ENCODE results near the gene PCK1. TPM values are rescaled to one million over a fixed set of nuclear protein-coding genes. Genes with fewer than 3 reads are reported as not detected.
A peak's percentile ranks its signal among the peaks of the same experiment; 100 is the strongest.

The PCK1 gene
- total and polyA plus RNA-seq, 2 donors from 2014 or later: 29.7 to 551 TPM

DNA sequence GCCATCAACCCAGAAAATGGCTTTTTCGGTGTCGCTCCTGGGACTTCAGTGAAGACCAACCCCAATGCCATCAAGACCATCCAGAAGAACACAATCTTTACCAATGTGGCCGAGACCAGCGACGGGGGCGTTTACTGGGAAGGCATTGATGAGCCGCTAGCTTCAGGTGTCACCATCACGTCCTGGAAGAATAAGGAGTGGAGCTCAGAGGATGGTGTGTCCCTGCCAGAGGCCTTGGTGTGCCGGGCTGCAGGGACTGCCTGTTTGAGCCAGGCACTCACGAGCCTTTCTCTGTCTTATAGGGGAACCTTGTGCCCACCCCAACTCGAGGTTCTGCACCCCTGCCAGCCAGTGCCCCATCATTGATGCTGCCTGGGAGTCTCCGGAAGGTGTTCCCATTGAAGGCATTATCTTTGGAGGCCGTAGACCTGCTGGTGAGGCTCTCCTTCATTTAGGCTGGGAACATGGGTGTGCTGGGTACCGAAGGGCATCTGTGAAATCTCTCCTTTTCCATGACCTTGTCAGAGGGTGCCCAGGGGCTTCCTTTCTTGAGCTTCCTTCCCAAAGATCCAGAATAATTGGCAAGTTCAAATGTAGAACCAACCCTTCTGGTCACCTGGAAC is 3.4 kb downstream of the PCK1 start:
- Histone ChIP-seq H3K9me3 (ENCODE audit: control insufficient read depth in 2 of 3, insufficient read depth in 1 of 3, low read length in 3 of 3) (no peaks in the 10 kb centered on the region), H3K9ac (ENCODE audit: low read length in 3 of 3) (peak overlapping the region in 2 of 3 donors; percentile 26 to 90), H3K4me1 (ENCODE audit: control insufficient read depth in 2 of 3, insufficient read depth in 2 of 3, low read depth in 1 of 3, low read length in 3 of 3) (peaks cover 3 to 8% (median 5%) of the 10 kb centered on the region in 3 donors), H3K4me3 (ENCODE audit: low read length in 3 of 3) (peak overlapping the region in 2 of 3 donors; percentile 76 to 78), H3K36me3 (ENCODE audit: control insufficient read depth in 2 of 3, insufficient read depth in 3 of 3, low read length in 3 of 3) (peaks cover 0 to 52% (median 31%) of the 10 kb centered on the region in 3 donors), H3K27me3 (ENCODE audit: control insufficient read depth, insufficient read depth, low read length) (no peaks in the 10 kb centered on the region), H3K27ac (ENCODE audit: low read depth in 2 of 2, low read length in 2 of 2) (peak overlapping the region; percentile 80 to 84)
- TF ChIP-seq, protein P1, sequence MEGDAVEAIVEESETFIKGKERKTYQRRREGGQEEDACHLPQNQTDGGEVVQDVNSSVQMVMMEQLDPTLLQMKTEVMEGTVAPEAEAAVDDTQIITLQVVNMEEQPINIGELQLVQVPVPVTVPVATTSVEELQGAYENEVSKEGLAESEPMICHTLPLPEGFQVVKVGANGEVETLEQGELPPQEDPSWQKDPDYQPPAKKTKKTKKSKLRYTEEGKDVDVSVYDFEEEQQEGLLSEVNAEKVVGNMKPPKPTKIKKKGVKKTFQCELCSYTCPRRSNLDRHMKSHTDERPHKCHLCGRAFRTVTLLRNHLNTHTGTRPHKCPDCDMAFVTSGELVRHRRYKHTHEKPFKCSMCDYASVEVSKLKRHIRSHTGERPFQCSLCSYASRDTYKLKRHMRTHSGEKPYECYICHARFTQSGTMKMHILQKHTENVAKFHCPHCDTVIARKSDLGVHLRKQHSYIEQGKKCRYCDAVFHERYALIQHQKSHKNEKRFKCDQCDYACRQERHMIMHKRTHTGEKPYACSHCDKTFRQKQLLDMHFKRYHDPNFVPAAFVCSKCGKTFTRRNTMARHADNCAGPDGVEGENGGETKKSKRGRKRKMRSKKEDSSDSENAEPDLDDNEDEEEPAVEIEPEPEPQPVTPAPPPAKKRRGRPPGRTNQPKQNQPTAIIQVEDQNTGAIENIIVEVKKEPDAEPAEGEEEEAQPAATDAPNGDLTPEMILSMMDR (IDR thresholded peaks at IDR 0.05; ENCODE audit: borderline replicate concordance, extremely low read depth, insufficient read depth): no peak
- no peak for FAIRE-seq
- intact Hi-C loops (cut with DNase I): no loop called here
- DNase-seq: no peak

- no peaks in the 10 kb centered on the region for H3K9me3 ChIP-seq (ENCODE audit: control insufficient read depth in 2 of 3, insufficient read depth in 1 of 3, low read length in 3 of 3)
- H3K4me1 ChIP-seq (ENCODE audit: control insufficient read depth in 2 of 3, insufficient read depth in 2 of 3, low read depth in 1 of 3, low read length in 3 of 3): peaks cover 3 to 6% (median 6%) of the 10 kb centered on the region in 3 donors
- H3K9ac ChIP-seq (ENCODE audit: low read length in 3 of 3): peak overlapping the region in 1 of 3 donors; percentile 90
- peaks cover 0 to 52% (median 31%) of the 10 kb centered on the region in 3 donors for H3K36me3 ChIP-seq (ENCODE audit: control insufficient read depth in 2 of 3, insufficient read depth in 3 of 3, low read length in 3 of 3)
- H3K27ac ChIP-seq (ENCODE audit: low read depth in 2 of 2, low read length in 2 of 2): peak overlapping the region; percentile 80 to 84
- H3K27me3 ChIP-seq (ENCODE audit: control insufficient read depth, insufficient read depth, low read length): no peaks in the 10 kb centered on the region
- DNase-seq (no peak), FAIRE-seq (no peak)
- TF ChIP-seq, protein P1 (IDR thresholded peaks at IDR 0.05; ENCODE audit: borderline replicate concordance, extremely low read depth, insufficient read depth): no peak
- intact Hi-C loops (cut with DNase I): no loop called here
- H3K4me3 ChIP-seq (ENCODE audit: low read length in 3 of 3): peak overlapping the region in 2 of 3 donors; percentile 76 to 78
Measured at GRCh38 chr20:57564951-57565642, 4.2 kb downstream of the PCK1 start.

DNA sequence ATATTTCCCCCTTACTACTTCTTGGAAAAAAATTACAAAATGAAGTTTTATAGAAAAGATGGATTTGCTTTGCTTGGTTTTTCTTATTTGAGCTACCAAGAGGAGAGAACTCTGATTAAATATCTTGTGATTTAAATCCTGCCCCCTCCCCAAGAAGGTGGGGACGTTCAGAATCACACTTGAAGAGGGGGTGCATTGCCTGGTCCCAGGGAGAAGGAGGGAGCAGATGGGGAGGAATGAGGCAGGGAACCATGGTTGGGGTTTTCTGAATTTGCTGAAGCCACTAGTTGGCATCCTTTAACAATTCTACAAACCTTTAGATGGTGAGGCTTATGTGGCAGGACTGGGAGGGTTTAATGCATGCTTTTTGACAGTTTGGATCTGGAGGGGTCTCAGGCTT is 5.5 kb downstream of the PCK1 start:
- TF ChIP-seq, protein P1 (IDR thresholded peaks at IDR 0.05; ENCODE audit: borderline replicate concordance, extremely low read depth, insufficient read depth): no peak
- no peaks in the 10 kb centered on the region for H3K27me3 ChIP-seq (ENCODE audit: control insufficient read depth, insufficient read depth, low read length)
- no peak for DNase-seq
- H3K9me3 ChIP-seq (ENCODE audit: control insufficient read depth in 2 of 3, insufficient read depth in 1 of 3, low read length in 3 of 3): no peaks in the 10 kb centered on the region
- intact Hi-C loops (cut with DNase I): no loop called here
- FAIRE-seq: no peak
- H3K36me3 ChIP-seq (ENCODE audit: control insufficient read depth in 2 of 3, insufficient read depth in 3 of 3, low read length in 3 of 3): peaks cover 0 to 48% (median 31%) of the 10 kb centered on the region in 3 donors
- H3K4me3 ChIP-seq (ENCODE audit: low read length in 3 of 3): peak overlapping the region in 2 of 3 donors; percentile 76 to 78
- peak overlapping the region in 1 of 3 donors; percentile 44 for H3K9ac ChIP-seq (ENCODE audit: low read length in 3 of 3)
- peak overlapping the region; percentile 65 to 71 for H3K27ac ChIP-seq (ENCODE audit: low read depth in 2 of 2, low read length in 2 of 2)
- H3K4me1 ChIP-seq (ENCODE audit: control insufficient read depth in 2 of 3, insufficient read depth in 2 of 3, low read depth in 1 of 3, low read length in 3 of 3): peaks cover 0 to 8% (median 3%) of the 10 kb centered on the region in 3 donors

Measured in kidney (tissue), 14 donors.